ENCODE data around the gene LDAH. TPM values are rescaled to one million over a fixed set of nuclear protein-coding genes. Genes with fewer than 3 reads are reported as not detected.

Gene LDAH
- total RNA-seq, 4 donors from 2014 or later, result 8.2 to 14.1 (median 10.9) TPM

DNA sequence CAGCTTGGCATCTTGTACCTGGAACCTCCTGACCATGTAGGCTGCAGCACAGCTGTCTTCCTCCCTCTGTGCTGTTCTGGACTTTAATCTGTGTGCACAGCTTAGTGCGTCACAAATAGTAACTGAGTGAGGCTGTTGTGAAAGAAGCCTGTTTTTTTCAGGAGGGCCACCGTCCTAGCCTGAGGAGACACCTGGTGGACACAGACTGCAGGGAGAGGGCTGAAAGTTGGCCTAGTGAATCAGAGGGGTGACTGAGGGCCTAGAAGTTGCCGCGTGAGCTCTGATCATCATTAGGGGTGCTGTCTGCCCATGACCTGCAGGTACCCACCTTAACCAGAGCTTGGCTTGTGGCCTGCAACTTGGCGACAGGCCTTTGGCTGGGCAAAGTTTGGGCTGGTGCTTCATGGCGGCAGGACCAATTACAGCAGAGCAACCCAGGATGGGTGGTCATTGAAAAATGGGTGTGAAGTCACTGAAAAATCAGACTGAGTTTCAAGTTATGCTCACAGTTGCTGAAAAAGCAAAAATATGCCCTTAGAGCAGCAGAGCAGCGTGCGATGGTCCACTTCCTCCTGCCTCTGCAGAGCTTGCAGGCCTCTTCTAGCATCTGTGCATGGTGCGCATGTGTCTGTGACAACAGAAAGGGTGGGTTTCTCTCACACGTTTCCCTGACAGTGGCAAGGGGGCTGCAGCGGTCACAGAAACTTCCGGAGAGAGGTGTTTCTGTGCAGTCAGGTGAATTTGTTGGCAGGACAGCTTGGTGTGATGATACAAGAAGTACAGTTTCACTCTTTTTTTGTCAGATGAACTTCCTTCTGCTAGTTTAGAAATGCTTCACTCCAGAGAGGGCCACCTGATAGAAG lies 146.3 kb downstream of the LDAH start:
- no peak for ATAC-seq (ENCODE audit: low FRiP score)
- no peak for DNase-seq (ENCODE audit: low spot score)
- TF ChIP-seq, protein P1, sequence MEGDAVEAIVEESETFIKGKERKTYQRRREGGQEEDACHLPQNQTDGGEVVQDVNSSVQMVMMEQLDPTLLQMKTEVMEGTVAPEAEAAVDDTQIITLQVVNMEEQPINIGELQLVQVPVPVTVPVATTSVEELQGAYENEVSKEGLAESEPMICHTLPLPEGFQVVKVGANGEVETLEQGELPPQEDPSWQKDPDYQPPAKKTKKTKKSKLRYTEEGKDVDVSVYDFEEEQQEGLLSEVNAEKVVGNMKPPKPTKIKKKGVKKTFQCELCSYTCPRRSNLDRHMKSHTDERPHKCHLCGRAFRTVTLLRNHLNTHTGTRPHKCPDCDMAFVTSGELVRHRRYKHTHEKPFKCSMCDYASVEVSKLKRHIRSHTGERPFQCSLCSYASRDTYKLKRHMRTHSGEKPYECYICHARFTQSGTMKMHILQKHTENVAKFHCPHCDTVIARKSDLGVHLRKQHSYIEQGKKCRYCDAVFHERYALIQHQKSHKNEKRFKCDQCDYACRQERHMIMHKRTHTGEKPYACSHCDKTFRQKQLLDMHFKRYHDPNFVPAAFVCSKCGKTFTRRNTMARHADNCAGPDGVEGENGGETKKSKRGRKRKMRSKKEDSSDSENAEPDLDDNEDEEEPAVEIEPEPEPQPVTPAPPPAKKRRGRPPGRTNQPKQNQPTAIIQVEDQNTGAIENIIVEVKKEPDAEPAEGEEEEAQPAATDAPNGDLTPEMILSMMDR (IDR thresholded peaks at IDR 0.05), result no peak

DNA sequence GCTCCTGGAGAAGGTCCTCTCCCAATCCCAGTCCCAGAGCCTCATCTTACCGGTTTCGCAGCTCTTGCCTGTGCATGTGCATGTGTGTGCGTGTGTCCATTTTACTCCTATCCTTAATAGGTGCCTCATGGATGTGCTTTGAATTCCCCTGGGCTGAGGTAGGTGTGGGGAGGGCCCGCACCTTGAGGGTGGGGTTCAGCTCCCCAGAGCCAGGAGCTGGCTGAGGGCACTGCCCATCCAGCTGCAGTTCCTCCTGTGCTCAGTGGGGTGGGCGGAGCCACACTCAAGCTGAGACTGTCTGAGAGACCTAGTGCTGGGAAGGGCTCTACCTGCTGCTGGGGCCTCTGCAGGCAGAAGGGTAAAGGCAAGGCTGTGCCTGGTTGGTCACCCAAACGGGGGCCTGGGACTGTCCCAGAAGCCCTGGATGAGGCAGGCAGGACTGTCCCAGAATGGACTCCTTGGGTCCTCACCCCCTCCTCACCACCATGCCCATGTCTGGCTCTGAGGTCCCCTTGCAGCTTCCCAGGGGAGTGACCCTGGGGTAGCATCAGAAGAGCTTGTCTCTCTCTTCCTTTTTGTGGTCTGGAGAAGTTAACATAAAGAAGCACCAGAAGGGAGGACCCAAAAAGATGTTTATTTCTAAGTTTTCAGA lies 147.1 kb downstream of the LDAH start:
- TF ChIP-seq, protein P1 (IDR thresholded peaks at IDR 0.05), result no peak
- ATAC-seq (ENCODE audit: low FRiP score) (no peak), DNase-seq (ENCODE audit: low spot score) (no peak)

DNA sequence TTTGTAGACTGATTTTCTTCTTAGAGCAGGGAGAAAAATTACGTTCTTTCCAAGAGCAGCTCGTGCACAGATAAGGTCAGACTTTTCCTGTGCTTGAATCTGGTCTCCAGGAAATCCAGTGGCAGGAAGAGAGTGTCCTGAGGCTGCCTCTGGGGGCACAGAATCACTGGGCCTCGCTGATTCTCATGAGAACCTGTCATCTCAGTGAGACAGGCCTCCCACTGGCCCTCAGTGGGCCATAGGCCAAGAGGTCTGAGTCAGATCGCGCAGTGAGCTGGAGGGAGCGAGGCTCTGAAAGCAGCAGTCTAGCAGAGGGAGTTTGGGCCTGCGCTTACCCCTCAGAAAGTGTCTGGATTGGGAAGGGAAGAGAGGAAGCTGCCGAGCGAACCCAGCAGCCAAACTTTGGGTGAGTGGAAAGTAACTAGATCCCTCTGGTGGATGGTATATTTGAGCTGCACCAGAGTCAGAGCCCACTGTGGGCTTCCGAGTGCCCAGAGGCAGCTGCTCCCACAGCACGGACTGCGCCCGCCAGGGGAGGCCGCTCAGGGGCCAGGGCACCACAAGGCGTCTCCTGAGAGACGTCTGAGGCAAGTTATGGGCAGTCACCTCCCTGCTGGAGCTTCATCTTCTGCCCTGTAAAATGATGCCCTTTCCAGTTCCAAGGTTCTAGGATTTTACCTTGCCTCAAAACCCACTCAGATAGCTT lies 147.8 kb downstream of the LDAH start:
- DNase-seq (ENCODE audit: low spot score) (no peak), ATAC-seq (ENCODE audit: low FRiP score) (peak; percentile 65)
- TF ChIP-seq, protein P1 (IDR thresholded peaks at IDR 0.05), result no peak

DNA sequence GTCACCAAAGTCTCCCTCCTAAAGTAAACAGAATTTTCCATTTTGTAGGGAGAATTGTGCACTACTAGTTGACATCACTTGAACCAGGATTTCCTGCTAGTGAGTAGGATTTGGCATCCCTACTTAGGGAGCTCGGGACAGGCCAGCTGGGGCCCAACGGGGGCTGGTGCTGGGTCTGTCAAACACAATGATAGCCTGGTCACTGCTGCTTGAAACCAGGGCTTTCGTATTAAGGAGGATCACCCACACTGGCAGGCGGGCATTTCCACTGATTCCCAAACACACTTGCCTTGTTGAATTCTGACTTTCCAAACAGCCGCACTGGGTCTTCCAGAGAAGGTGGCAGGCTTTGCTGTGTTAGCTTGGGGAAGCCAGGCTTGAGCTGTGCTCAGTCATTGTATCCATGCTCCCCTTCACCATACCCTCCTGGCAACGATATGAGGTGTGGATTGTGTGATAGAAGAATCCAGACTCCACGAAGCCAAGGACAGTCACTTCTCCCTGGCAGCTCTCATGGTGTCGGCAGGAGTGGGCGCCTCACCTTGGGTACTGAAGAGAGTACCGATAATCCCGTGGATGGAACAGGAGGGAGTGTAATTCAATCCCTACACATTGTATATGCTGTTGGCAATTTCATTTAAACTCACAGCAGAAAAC lies 148.5 kb downstream of the LDAH start:
- DNase-seq (ENCODE audit: low spot score), result no peak
- no peak for ATAC-seq (ENCODE audit: low FRiP score)
- TF ChIP-seq, protein P1 (IDR thresholded peaks at IDR 0.05), result no peak

DNA sequence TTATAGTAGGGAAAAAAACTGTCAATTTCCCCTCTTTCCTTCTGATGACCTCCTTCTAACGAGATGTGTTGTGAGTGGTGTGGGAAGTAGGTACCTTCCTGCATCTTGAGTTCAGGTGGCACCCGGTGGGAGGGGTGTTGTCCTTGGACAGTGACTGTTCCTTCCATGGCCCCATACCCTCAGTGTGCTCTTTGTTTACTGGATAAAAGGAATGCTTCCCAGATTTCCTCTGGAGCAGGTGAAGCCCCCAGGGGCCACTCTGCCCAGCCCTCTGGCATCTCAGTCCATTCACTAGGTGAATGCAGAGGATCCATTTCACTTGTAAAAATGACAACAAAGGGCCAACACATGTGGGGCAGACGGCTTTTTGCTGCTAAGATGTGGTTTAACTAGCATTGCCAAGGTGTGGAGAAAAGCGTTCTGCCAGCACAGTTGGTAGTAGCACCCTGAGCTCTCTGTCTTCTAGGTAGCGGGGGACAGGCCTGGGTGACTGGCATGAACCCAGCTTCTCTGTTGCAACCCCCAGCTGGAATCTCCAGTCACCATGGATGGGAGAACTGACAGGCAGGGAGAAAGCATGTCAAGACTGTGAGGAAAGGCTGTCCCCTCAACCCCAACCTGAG lies 149.1 kb downstream of the LDAH start:
- ATAC-seq (ENCODE audit: low FRiP score), result no peak
- TF ChIP-seq, protein P1 (IDR thresholded peaks at IDR 0.05), result no peak
- no peak for DNase-seq (ENCODE audit: low spot score)

DNA sequence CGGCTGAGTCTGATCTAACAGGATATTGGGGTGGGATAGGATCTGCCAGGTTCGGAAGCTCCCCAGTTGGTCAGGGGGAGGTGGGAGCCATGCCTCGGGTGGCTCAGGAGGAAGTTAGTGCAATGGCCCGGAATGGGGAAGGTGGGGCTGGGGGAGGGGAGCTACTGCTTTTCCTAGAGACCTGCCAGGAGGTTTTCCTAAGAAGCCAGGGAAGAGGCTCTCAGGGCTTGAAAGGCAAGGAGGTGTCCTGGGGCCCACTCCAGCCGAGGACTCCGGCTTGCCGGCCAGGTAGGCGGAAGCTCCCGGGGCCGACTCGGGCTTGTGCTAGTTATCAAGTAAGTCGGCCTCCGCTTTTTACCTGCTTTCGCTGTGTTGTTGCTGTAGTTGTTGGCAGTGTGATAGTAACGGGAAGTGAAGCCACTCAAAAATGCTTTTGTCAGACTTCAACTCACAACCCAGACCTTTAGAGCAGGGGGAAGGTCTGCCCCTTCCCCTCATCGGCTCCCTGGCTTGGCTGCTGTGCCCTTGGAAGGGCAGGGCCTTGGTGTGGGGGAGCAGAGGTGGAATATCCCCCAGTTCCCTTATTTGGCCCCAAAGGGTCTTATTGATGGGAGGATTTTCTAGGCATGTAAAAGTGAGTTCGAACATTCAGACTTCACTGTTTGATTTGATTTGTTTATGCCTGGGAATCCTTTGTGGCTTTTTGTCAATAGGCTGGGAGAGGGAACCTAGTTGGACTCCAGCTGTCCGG lies 150.5 kb downstream of the LDAH start:
- TF ChIP-seq, protein P1 (IDR thresholded peaks at IDR 0.05), result no peak
- ATAC-seq (ENCODE audit: low FRiP score) (no peak), DNase-seq (ENCODE audit: low spot score) (no peak)
